GM18868 (cell line): ENCODE data around the gene RAPGEF3.

Experiments
- ATAC-seq: cut with Tn5 transposase; IDR thresholded peaks from one replicate; pipeline ENCODE4 v1.9.1; 2021; ENCODE audit warnings: mild to moderate bottlenecking, moderate library complexity; ENCODE audit not compliant: unreplicated experiment

RAPGEF3 gene

DNA sequence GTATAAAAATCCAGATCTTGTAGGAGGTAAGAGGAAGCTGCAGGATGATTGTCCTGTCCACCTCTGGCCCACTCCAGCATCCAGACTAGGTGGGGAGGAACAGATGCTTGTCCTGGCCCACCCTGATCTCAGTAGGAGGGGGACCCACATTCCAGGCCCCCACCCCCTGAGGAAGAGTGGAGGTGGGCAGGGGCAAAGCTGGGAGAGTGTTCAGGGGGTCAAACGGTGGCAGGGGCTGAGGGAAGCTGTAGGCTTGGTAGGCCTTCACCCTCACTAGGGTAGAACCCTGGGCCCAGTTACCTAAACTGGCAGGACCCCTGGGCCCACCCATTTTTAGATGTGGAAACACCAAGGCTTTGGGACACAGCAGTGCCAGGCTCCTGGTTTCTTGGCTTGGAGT lies 18.5 kb upstream of the RAPGEF3 start:
- ATAC-seq, result no peak

DNA sequence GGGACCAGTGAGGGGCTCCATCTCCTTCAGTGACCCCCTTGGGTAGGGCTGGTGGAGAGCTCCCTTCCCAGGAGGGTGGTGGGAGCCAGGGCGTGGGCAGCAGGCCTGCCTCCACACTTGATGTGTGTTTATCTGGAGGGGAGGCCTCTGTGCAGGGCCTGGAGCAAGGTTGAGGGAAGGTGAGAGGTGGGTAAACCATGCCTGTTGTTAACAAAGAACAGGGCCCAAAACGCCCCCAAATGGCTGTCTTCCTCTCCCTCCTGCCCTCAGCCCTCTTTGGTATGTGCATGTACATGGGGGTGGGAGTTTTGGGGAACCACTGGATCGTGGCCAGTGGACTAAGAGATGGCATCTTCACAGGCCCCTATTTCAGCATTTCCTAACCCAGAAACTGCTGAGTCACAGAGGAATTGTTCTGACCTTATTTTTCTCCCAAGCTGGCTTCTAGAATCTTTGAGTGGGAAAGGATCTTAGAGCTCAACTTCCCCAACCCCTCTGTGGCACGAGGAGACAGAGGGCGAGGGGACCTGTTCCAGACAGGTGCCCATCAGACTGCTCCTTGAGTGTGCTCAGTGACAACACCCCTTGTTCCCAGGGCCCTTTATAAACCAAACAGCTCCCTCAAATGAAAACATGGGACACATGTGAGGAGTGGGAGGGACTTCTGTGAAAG lies 17.9 kb upstream of the RAPGEF3 start:
- no peak for ATAC-seq

DNA sequence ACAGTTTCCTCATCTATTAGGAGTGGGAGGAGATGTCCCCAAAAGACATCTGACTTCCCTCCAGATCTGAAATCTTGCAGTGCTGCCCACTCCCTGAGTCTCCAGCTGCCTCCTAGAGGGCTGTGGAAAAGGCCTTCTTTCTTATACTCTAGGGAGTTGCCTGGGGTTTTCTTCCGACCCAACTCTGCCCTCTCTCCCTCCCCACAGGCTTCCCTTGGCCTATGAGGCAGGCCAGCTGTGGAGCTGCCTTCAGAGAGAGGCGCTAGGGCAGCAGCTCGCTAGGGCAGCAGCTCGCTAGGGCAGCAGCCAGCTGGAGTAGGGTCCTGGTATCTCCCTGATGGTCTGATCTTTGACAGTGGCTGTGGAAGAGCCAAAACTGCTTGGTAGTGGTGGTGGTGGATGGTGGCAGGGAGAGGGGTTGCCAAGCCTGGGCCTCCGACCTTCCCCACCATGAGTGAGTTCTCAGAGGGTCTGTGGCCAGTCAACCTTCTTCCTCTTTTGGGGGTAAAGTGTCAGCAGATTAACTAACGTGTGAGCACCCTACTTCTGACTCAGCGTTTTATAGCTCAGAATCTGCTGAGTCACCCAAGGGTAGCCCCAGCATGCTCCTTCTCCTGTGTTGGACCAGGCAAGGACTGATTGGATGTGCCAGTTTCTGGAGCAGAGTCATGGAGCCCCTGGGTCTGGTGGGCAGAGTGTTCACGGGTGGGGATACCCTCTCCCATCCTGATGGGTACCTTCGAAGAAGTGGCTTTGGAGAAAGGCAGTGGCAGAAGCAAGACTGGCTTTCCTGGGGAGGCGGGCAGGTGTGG lies 16.6 kb upstream of the RAPGEF3 start:
- no peak for ATAC-seq

DNA sequence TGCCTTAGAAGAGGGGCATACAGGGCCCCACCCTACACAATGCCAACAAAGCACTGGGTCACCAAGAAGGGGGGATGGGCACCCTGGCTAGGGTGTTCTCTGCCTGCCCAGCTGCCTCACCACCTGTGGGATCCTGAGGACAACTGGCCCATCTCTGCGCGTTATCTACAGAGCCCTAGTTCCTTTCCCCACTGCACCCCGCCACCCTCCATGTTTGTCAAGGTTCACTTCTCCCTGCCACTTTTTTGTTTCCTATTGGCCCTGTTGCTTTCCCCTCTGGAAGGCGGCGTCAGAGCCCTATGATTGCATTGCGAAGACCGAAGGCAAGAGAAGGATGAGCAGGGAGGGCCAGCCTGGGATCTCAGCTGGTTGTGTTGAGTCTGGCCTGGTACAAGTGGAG lies 16.0 kb upstream of the RAPGEF3 start:
- ATAC-seq, result no peak

DNA sequence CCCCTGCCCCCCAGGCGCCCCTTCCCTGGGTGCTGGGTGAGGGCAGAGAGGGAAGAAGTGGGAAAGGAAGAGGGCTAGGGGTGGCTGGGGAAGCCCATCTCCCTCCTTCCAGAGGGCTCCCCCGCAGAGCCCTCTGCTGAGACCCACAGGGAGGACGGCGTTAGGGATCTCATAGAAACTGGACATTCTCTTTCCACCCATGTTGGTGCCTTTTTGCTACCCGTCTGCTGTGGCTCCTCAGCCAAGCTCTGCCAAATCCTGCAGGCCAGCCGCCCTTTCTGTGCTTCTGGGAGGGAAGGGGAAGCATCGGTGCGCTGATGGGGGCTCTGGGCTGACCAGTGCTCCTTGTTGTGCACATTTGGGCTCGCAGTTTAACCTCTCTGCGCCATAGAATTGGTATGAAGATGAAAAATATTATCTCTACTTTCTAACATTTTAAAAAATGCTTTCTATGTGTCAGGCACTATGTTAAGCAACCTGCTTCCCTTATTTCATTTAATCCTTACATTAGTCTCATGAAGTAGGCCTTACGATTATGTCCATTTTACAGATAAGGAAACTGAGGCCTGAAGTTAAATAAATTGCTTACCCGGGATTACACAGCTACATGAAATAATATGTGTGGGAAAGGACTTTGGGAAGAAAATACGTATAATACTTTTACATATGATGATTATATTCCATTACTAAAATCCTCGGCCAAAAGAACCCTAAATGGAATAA lies 15.3 kb upstream of the RAPGEF3 start:
- ATAC-seq, result no peak

DNA sequence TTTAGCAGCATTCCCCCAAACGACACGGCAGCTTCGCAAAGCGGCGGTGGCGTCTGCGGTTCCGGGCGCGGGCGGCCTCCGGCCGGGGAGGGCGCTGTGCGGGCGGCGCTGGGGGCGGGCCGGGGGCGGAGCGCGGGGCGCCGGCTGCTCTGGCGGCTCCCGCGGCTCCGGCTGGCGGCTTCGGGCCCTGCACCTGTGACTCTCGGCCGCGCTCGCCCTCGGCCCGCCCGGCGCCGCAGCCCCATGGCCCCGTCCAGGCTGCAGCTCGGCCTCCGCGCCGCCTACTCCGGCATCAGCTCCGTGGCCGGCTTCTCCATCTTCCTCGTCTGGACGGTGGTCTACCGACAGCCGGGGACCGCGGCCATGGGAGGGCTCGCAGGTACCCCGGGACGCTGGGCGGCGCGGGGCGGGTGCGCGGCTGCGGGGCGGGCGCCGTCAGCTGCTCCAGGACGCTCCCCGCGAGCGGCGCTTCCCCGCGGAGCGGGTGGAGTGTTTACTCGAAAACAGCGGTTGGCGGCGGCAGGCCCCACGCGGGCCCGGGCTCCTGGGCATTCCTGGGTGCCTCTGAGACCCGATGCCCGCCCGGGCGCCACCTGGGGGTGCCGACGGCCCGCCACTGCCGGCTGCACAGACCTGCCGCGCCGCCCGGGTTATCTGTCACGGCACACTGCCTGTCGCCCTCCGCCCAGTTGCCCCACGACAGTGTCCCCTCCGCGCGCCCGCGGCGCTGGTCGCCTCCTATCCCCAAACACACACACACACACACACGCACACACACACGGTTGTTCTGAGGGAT lies 14.6 kb upstream of the RAPGEF3 start, which contains the start of gene SLC48A1:
SLC48A1 (plus strand) TSS at position 177 of the 796 bp plus-strand sequence; CDS start at position 244, 67 bp downstream.
- ATAC-seq, result peak; percentile 90

DNA sequence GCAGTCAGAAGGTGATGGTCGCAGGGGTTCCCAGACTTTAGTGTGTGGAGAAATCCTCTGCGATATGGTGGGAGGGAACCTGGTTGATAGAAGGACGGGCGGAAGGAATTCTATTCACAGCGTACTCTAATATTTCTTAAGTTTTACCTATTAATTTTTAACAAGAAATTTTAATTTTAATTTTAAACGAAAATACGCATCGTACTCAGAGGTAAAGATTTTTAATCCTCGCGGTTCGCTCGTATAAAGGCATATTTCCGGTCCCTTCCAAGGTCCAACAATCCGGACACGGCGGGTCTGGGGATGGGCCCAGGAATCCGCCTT lies 14.0 kb upstream of the RAPGEF3 start:
- no peak for ATAC-seq

DNA sequence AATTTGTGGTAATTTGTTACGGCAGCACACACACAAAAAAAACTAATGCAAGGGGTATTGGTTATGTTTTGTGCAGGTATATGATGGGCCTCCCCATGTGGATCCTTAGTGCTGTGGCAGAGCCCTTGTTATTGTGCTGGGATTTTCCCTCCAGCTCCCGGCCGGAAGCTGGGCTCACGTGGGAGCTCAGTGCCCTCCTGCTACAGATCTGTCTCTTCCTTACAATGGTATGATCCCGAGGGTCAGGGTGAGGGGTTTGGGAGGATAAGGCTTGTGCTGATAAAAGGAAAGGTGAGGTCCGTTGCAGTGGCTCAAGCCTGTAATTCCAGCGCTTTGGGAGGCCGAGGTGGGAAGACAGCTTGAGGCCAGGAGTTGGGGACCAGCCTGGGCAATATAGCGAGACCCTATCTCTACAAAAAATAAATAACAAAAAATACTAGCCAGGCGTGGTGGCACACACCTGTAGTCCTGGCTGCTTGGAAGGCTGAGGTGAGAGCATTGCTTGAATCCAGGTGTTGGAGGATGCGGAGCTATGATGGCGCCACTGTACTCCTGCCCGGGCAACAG lies 13.5 kb upstream of the RAPGEF3 start:
- ATAC-seq, result no peak

DNA sequence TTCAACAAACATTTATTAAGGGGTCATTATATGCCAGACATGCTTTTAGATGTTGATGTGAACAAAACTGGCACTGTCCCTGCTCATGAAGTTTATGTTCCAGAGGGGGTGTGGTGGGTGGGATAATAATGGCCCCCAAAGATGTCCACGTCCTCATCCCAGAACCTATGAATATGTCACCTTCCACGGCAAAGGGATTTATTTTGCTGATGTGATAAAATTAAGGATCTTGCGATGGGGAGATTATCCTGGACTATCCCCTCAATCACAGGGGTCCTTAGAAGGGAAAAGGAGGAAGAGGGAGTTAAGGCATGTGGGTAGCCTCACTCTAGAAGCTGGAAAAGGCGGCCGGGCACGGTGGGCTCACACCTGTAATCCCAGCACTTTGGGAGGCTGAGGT lies 12.6 kb upstream of the RAPGEF3 start:
- ATAC-seq, result no peak

DNA sequence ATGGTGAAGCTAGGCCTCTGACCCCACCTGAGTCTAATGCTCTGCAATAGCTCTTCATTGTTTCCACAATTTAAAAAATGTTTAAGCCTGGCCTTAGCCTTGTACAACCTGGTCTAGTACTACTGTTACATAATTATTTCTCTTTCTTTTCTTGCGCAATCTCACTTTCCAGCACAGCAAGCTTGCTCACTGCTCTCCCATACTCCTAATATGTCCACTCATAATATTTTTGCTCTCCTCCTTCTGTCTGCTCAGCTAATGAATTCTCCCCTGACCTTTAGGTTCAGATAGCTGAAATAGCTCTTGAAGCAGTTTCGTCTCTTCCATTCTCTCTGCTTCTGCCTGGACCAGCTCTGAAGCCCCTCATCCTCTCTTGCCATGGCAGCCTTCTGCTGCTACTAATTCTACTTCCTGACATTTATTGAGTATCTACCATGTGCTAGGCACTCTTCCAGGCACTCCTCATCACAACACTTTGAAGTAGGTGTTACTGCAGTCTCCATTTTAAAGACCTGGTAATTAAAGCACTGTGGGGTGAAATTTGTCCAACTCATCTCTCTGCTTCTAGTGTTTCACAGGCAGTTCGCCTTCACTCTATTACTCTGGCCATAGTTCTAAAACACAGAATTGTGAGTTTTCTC lies 11.5 kb upstream of the RAPGEF3 start:
- no peak for ATAC-seq

DNA sequence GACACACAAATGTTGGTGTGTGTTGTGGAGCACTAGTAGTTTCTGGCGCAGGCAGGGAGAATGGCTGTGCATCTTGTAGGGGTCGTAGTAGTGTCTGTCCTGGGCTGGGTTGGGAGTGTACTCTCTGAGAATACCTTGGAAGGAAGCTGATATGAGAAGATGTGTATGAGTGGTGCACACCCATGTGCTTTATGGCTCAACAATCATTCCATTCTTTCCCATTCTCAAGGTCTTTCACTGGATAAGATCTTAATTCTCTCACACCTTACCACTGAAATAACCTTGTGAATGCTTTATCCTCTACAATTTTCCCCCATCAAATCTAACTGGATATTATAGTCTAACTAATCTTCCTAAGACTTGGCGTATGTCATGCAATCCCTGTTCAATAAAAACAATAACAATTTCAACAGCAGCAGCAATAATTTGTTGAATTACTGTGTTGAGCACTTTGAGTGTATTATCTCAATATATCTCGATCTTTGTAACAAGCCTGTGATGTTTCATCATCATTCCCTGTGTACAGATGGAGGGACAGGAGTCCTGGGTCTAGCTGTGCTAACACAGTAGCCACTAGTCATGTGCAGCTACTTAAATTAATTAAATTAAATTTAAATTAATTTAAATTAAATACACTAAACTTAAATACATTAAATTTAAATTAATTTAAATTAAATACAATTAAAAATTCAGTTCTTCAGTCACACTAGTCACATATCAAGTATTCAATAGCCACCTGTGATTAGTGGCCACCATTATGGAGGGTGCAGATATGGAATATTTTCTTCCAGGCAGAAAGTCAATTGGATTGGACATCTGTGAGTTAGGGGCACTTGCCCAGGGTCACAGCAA lies 10.8 kb upstream of the RAPGEF3 start:
- no peak for ATAC-seq

DNA sequence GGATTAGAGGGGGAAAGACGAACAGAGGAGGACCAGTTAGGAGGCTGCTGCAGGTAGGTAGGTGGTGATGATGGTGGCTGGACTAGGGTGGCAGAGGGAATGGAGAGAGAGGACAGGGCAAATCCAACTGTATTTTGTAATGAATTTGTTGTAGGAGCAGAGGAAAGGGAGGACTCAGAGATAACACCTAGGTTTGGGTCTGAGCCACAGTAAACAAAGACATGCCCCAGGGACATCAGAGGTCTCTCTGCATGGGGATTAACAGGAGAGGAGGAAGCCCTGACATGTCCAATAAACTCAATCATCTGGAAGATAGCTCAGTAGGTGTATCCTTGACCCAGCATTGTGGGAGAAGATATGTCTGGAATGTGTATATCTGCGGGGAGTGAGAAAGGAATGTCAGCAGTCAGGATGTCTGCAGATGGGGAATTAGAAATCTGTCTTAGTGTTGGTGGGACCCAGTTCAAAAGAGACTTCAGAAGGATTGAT lies 9.7 kb upstream of the RAPGEF3 start:
- ATAC-seq, result no peak

DNA sequence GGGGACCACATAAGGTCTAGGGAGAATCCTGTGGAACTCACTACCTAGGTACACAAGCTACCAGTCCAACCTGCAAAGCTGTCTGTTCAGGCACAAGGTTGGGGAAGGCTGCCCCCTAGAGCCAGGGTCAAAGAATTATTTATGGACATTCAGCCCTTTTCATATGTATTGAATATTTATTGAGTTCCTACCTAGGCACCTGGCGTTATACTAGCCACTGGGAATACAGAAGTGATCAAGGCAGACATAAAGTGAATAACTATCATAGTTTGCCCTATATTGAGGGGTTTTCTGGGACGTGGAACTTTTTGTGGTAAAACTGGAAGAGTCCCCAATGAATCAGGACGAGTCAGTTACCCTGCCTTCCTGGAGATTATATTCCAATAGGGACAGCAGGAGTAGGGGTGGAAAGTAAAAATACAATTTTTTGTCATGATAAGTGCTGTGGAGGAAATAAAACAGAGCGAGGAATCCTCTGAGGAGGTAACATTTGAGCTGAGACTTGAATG lies 8.6 kb upstream of the RAPGEF3 start:
- ATAC-seq, result peak; percentile 74

DNA sequence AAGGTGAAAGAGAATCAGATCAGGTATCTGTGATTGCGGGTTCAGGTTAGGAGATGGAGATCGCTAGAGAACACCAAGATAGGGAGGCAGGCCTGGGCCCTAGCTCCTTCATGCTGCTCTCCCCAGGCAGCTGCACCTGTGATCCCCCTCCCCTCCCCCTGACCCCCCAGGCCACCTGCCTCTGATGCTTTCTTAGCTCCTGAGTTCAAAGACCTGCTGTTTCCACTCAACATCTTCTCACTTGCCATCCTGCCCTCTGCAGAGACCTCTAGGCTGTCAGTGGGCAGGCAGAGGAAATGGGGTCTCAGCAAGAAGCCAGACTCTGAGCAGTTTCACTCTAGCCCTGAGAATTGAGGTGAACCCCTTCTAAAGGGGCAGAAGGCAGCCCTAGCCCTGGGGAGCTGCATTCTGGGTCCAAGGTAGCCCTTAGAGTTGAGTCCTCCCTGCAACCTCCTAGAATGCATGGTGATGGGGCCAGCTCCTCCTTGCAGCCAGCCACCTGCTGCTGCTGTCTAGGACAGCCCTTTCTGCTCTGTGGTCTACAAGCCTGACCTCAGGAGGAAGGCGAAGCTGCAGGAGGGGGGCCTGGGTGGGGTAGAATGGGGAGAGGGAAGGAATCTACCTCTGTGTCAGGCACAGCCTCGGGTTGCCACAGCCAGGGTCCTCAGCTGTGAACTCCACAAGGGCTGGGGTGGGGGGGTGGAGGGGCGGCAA lies 8.0 kb upstream of the RAPGEF3 start:
- no peak for ATAC-seq

DNA sequence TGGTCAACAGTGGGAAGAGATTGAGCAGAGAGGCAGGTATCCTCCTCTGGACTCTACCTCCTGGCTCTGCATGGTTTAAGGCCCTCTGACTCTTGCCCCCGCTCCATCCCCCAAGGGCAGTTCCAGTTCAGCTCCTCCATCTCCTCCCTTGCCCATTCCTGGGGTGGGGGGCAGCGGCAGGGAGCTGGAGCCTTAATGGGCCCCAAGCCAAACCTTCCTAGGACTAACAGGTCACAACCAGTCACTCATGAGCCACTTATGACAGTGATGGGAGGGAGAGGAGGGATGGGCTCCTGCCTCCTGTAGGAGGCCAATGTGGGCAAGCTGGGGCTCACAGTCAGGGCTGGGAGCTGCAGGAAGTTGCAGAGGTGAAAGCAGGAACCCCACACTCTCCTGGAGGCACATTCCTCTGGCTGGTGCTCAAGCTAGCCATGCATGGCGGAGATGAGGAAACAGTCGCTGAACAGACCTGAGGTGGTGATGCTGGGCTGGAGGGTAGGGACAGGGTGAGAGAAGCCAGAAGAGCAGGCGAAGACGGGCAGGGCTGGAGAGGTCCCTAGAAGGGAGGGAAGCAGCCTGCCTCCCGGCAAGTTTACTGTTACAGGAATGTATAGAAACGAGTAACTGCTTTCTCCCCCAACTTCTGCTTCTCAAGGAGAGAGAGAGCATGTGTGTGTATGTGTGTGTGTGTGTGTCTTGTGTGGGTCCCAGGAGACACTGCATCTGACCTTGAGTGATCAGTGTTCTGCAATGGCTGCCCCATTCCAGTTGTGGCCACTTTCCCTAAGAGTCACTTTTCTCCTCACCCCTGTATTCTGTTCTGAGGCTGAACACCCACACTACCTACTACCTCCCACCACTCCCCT lies 5.0 kb upstream of the RAPGEF3 start:
- ATAC-seq, result no peak

DNA sequence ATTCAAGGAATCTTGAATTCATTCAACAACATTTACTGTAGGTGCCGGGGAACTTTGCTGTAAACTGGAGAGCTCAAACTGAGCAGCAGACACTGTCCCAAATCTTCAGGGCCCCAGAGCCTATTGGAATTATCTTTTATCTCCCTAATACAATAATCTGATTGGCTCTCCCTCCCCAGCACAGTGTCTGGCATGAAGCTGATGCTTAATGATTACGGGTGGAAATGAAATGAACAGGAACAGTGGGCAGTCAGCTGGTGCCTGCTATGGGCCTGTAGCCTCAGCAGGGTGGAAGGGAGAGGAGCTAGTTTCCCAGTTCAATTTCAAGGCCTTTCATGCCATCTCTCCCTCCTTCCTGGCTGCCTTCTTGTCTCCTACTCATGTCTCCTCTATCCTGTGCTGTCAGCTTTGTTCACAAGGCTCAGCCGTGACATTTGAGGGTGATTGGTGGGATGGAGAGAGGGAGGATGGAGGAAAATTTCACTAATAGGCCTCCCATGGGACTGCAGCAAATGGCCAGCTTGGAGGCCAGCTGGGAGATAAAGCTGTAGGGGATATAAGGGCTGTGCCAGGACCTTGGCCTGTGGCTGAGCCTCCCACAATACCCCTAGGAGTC lies 4.3 kb upstream of the RAPGEF3 start:
- ATAC-seq, result no peak

DNA sequence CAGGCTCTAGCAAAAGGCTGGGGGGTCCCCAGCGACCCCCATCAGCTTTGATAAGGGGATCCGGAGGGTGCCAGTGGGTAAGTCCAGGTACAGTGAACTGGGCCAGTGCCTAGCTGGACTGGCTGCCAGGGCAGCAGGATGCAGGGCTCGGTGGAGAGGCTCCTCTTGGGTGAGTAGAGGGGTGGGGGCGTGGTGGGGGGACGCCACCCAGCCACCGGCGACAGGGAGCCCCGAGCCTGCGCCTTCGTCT lies 171 bp downstream of the RAPGEF3 start:
- no peak for ATAC-seq
